HL-60/S4 treated with retinoic acid at 250 ng/mL for 4 days and 3 days (cell line): Measurements from ENCODE around the gene PDGFB.

ENCODE experiments used
- in situ Hi-C: fragments of 300-500 bp; cut with MboI; formaldehyde crosslinking; loops from 2 replicates; pipeline ENCODE4 v1.7.0; 2022; ENCODE audit warnings: low sequenced_read_pairs

The PDGFB gene

GRCh38 chr22:39244496-39245129, at the start of gene PDGFB:
TSS of gene PDGFB (minus strand) at chr22:39244982. CDS start at chr22:39243963, 1,019 bp downstream.
- in situ Hi-C loops = no loop called here

- in situ Hi-C loops = no loop called here
Measured at GRCh38 chr22:39293766-39294368, 49.1 kb upstream of the PDGFB start.

- in situ Hi-C loops = no loop called here
Measured at GRCh38 chr22:39292561-39293074, 47.8 kb upstream of the PDGFB start.

- in situ Hi-C loops = no loop called here
Measured at GRCh38 chr22:39292031-39292462, 47.3 kb upstream of the PDGFB start.

- in situ Hi-C loops = no loop called here
Measured at GRCh38 chr22:39291523-39291922, 46.7 kb upstream of the PDGFB start.

GRCh38 chr22:39290724-39291161, 46.0 kb upstream of the PDGFB start:
- in situ Hi-C loops = no loop called here

- in situ Hi-C loops = no loop called here
Measured at GRCh38 chr22:39289975-39290720, 45.4 kb upstream of the PDGFB start.

GRCh38 chr22:39289533-39289932, 44.8 kb upstream of the PDGFB start:
- in situ Hi-C loops = no loop called here

GRCh38 chr22:39288135-39288898, 43.5 kb upstream of the PDGFB start:
- in situ Hi-C loops = no loop called here

- in situ Hi-C loops = no loop called here
Measured at GRCh38 chr22:39287076-39287725, 42.4 kb upstream of the PDGFB start.

GRCh38 chr22:39284983-39285382, 40.2 kb upstream of the PDGFB start:
- in situ Hi-C loops = no loop called here

- in situ Hi-C loops = no loop called here
Measured at GRCh38 chr22:39284142-39284980, 39.6 kb upstream of the PDGFB start.

- in situ Hi-C loops = no loop called here
Measured at GRCh38 chr22:39283322-39284141, 38.8 kb upstream of the PDGFB start.

GRCh38 chr22:39282645-39283321, 38.0 kb upstream of the PDGFB start:
- in situ Hi-C loops = no loop called here

GRCh38 chr22:39281126-39281525, 36.3 kb upstream of the PDGFB start:
- in situ Hi-C loops = no loop called here

GRCh38 chr22:39280250-39280649, 35.5 kb upstream of the PDGFB start:
- in situ Hi-C loops = no loop called here

- in situ Hi-C loops = no loop called here
Measured at GRCh38 chr22:39279170-39279850, 34.5 kb upstream of the PDGFB start.

- in situ Hi-C loops = no loop called here
Measured at GRCh38 chr22:39278040-39278439, 33.3 kb upstream of the PDGFB start.
